ENCODE measurements around the gene SPTBN4.

SPTBN4 gene

GRCh38 chr19:40582467-40582866 is 115.7 kb downstream of the SPTBN4 start:
- TF ChIP-seq MAX (IDR thresholded peaks at IDR 0.05): no peak
- TF ChIP-seq TCF12 (IDR thresholded peaks at IDR 0.05; ENCODE audit: low read depth): no peak
- no peak for TF ChIP-seq NFIC (IDR thresholded peaks at IDR 0.05)
- TF ChIP-seq YY1 (IDR thresholded peaks at IDR 0.05; ENCODE audit: low read depth): no peak
- TF ChIP-seq ZBTB7A (IDR thresholded peaks at IDR 0.05; ENCODE audit: low read depth): no peak
- no peak for TF ChIP-seq CEBPB (IDR thresholded peaks at IDR 0.05)
- no peak for TF ChIP-seq TAF1 (IDR thresholded peaks at IDR 0.05; ENCODE audit: low read depth)
- no peak for TF ChIP-seq EGR1 (IDR thresholded peaks at IDR 0.05)
- TF ChIP-seq FOXM1 (IDR thresholded peaks at IDR 0.05; ENCODE audit: borderline replicate concordance, low read depth): no peak
- TF ChIP-seq EP300 (IDR thresholded peaks at IDR 0.05; ENCODE audit: borderline replicate concordance): no peak
- no peak for TF ChIP-seq RAD21 (IDR thresholded peaks at IDR 0.05; ENCODE audit: low read depth)
- no peak for TF ChIP-seq USF1 (IDR thresholded peaks at IDR 0.05)
- no peak for TF ChIP-seq REST (IDR thresholded peaks at IDR 0.05; ENCODE audit: low read depth)
- TF ChIP-seq TEAD4 (IDR thresholded peaks at IDR 0.05): no peak
- TF ChIP-seq CREB1 (IDR thresholded peaks at IDR 0.05; ENCODE audit: low read depth): no peak

GRCh38 chr19:40583283-40583682 is 116.5 kb downstream of the SPTBN4 start:
- TF ChIP-seq TCF12 (IDR thresholded peaks at IDR 0.05; ENCODE audit: low read depth) (no peak), MAX (IDR thresholded peaks at IDR 0.05) (no peak), EGR1 (IDR thresholded peaks at IDR 0.05) (no peak), CEBPB (IDR thresholded peaks at IDR 0.05) (no peak), ZBTB7A (IDR thresholded peaks at IDR 0.05; ENCODE audit: low read depth) (no peak), FOXM1 (IDR thresholded peaks at IDR 0.05; ENCODE audit: borderline replicate concordance, low read depth) (no peak), CREB1 (IDR thresholded peaks at IDR 0.05; ENCODE audit: low read depth) (no peak)

GRCh38 chr19:40584007-40584406 is 117.2 kb downstream of the SPTBN4 start:
- TF ChIP-seq ZBTB7A (IDR thresholded peaks at IDR 0.05; ENCODE audit: low read depth) (no peak), YY1 (IDR thresholded peaks at IDR 0.05; ENCODE audit: low read depth) (no peak)

- TF ChIP-seq ZBTB7A (IDR thresholded peaks at IDR 0.05; ENCODE audit: low read depth) (no peak), CEBPB (IDR thresholded peaks at IDR 0.05) (no peak; the same call in 1 of the 2 replicates), MAX (IDR thresholded peaks at IDR 0.05) (no peak), EP300 (IDR thresholded peaks at IDR 0.05; ENCODE audit: borderline replicate concordance) (no peak), NFIC (IDR thresholded peaks at IDR 0.05) (no peak)
Observed at GRCh38 chr19:40585241-40585981, 118.6 kb downstream of the SPTBN4 start.

GRCh38 chr19:40585982-40586422 is 119.2 kb downstream of the SPTBN4 start:
- TF ChIP-seq CEBPB (IDR thresholded peaks at IDR 0.05): no peak
- TF ChIP-seq YY1 (IDR thresholded peaks at IDR 0.05; ENCODE audit: low read depth): no peak
- TF ChIP-seq TAF1 (IDR thresholded peaks at IDR 0.05; ENCODE audit: low read depth): no peak
- no peak for TF ChIP-seq TCF12 (IDR thresholded peaks at IDR 0.05; ENCODE audit: low read depth)
- no peak for TF ChIP-seq CREB1 (IDR thresholded peaks at IDR 0.05; ENCODE audit: low read depth)
- TF ChIP-seq ZBTB7A (IDR thresholded peaks at IDR 0.05; ENCODE audit: low read depth): no peak
- no peak for TF ChIP-seq TEAD4 (IDR thresholded peaks at IDR 0.05)
- no peak for TF ChIP-seq FOXM1 (IDR thresholded peaks at IDR 0.05; ENCODE audit: borderline replicate concordance, low read depth)
- no peak for TF ChIP-seq MAX (IDR thresholded peaks at IDR 0.05)
- TF ChIP-seq USF1 (IDR thresholded peaks at IDR 0.05): no peak
- no peak for TF ChIP-seq EP300 (IDR thresholded peaks at IDR 0.05; ENCODE audit: borderline replicate concordance)
- no peak for TF ChIP-seq EGR1 (IDR thresholded peaks at IDR 0.05)
- no peak for TF ChIP-seq NFIC (IDR thresholded peaks at IDR 0.05)
- no peak for TF ChIP-seq RAD21 (IDR thresholded peaks at IDR 0.05; ENCODE audit: low read depth)
- TF ChIP-seq REST (IDR thresholded peaks at IDR 0.05; ENCODE audit: low read depth): no peak

Data from Ishikawa (cell line).